Body of pancreas (tissue), 4 donors: ENCODE measurements around the gene CDKN2D.

Source experiments
- POLR2A ChIP-seq, 3 donors: fragments of 450-650 bp; IDR thresholded peaks; one replicate each; pipeline ENCODE4 v1.6.1; 2016; ENCODE audit warnings: antibody characterized with exemption in 3 of 3, mild to moderate bottlenecking in 2 of 3
- TF ChIP-seq, protein P1 (sequence below), 7 experiments: fragments of 450-650 bp in 4 of 7; fragments of 200-600 bp in 3 of 7; sonication (generic) in 3 of 7; IDR thresholded peaks; one replicate each; pipeline ENCODE4 v1.5.1; 2016 to 2019; ENCODE audit warnings: antibody characterized with exemption in 7 of 7

DNA sequence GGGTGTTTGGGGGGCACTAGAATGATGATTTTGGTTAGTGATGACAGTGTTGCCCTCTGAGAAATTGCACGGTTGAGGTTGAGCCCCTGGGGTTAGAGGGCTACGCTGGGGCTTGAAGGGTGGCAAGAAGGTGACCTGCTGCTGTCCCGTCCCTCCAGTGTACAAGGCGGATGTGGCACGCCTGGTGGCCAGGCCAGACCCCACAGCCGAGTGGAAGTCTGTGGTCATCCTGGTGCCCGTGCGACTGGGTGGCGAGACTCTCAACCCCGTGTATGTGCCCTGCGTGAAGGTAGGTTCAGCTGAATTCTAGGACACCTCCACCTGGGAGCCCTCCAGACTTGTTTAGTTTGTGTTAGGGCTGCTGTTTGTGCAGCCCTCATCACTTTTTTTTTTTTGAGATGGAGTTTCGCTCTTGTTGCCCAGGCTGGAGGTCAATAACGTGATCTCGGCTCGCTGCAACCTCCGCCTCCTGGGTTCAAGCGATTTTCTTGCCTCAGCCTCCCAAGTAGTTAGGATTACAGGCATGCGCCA, 20.0 kb downstream of the CDKN2D start:
- TF ChIP-seq, protein P1, sequence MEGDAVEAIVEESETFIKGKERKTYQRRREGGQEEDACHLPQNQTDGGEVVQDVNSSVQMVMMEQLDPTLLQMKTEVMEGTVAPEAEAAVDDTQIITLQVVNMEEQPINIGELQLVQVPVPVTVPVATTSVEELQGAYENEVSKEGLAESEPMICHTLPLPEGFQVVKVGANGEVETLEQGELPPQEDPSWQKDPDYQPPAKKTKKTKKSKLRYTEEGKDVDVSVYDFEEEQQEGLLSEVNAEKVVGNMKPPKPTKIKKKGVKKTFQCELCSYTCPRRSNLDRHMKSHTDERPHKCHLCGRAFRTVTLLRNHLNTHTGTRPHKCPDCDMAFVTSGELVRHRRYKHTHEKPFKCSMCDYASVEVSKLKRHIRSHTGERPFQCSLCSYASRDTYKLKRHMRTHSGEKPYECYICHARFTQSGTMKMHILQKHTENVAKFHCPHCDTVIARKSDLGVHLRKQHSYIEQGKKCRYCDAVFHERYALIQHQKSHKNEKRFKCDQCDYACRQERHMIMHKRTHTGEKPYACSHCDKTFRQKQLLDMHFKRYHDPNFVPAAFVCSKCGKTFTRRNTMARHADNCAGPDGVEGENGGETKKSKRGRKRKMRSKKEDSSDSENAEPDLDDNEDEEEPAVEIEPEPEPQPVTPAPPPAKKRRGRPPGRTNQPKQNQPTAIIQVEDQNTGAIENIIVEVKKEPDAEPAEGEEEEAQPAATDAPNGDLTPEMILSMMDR (IDR thresholded peaks at IDR 0.05), result no peak
- TF ChIP-seq POLR2A (IDR thresholded peaks at IDR 0.05), result no peak
